HG02970 (cell line): ENCODE results near the gene ANO3.
"Not testable (repeated sequence)": the region's sequence is repeated elsewhere in the genome, so short reads cannot be mapped to it uniquely, and the experiment has no call there.

Experiments
- ATAC-seq: cut with Tn5 transposase; IDR thresholded peaks from one replicate; pipeline ENCODE4 v1.9.1; 2021; ENCODE audit warnings: mild to moderate bottlenecking, moderate library complexity, moderate number of reproducible peaks; ENCODE audit not compliant: unreplicated experiment, low FRiP score

Gene ANO3

DNA sequence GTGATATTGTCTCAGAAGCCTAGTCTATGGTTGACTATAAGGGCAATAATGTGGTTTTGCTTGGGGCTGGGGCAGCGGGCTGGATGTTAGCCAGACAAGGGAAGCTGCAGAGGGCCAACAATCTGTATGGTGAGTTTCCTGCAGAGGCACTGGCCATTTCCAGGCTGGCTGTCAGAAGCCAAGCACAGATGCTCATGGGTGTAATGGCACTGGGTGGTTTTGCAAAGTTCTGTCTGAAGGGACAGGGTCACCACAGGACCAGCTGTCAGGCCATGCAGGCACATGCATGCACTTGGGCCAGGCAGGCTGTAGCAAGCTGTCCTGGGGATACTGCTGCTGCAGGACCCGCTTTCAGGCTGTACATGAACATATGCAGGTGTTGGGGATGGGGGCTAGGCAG is 281.8 kb downstream of the ANO3 start:
- ATAC-seq = no peak

DNA sequence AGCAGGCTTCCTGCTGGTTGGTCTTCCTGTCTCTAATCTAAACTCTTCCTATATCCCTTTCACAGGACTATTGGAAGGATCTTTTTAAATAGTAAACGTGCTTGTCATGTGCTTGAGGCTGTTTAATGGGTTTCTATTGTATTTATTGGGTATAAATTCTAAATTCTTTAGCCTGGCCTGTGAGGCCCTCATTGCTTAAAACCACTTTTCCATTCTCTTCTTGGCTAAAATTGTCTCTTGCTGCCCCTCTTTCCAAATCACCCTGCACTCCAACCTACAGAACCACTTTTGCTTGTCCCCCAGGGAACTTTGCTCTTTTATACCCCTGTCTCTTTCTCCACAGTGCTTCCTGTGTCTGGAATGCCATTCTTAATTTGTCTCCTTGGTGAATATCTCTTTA is 286.5 kb downstream of the ANO3 start:
- no peak for ATAC-seq

DNA sequence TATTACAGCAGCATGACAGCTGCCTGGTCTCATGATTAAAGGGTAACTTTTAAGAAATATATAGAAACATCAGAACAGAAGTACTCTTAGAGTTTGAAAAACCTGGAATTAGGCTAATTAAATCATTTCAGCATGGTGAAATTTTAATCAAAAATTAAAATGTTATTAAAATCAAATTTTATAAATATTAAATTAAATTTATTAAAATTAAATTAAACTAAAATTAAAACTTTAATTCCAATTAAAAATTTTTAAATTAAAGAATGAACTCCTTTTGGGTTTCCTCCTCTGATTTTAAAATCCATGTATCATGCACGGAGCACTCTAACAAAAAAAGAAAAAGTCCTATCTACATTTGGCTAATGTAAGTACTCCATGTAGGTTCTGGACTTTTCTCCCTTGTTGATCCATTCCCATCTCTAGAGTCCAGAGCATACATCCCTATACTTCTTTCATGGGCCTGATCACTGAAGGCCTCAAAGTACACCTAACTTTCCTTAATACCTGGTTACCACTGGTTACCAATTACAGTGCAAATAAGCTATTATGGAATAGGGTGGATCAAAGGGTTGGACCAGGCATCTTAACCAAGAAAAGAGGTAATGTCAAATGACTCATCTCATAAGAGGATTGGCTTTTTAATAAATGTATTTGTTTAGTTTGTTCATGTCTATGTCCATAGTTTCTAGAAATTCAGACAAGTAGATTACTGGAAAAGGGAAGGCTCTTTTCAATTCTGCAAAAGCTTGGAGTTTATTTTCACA is 288.5 kb downstream of the ANO3 start:
- no peak for ATAC-seq

DNA sequence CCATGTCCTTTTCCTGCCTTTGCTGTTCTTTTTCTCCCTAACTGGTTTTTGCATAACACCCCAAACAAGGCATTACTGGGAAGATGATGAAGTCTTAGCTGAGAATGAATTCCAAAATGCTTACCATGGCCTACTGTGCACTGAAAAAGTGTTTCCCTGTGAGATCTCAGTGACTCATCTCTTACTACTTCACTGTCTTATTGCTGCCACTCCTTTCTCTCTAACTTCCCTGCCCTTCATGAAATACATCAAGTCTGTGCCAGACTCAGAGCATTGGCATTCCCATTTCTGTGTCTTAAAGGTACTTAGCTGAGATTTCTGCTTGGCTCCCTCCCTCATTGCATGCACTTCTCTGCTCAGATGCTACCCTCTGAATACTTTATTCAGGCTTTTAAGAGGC is 289.2 kb downstream of the ANO3 start:
- ATAC-seq = no peak

DNA sequence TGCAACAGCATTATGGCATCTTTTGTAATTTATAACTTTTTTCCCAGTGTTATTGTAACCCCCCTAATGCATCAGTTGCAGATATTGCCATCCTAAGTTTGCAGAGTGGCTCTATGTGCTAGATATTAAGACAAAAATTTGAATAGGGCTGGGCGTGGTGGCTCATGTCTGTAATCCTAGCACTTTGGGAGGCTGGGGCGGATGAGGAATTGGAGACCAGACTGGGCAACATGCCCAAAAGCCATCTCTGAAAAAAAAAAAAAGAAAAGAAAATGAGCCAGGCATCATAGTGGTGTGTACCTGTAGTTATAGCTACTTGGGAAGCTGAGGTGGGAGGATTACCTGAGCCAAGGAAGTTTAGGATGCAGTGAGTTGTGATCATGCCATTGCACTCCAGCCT is 290.3 kb downstream of the ANO3 start:
- no peak for ATAC-seq

DNA sequence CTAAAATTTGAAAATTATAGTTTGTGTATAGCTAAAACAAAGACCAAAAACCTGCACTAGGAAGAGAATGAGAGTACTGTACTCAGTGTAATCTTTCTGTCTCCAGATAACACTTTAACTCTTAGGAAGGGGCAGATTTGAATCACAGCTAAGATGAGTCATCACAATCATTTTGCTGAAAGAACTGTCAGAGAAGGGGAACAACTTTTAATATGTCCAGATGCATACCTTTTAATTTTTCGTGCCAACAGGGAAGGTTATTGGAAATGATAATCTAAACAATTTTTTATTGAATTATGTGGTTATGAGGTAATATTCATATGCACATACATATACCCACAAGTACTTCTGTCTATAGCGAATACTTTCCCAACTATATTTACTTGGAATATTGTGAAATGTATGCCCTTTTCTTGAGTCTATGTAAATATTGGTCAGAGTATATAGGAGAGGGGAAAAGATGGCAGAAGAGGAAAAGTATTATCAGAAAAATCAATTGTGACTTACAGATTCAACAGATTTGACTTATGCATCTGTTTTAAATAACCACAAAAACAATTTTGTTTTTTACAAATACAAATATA is 291.2 kb downstream of the ANO3 start:
- no peak for ATAC-seq

DNA sequence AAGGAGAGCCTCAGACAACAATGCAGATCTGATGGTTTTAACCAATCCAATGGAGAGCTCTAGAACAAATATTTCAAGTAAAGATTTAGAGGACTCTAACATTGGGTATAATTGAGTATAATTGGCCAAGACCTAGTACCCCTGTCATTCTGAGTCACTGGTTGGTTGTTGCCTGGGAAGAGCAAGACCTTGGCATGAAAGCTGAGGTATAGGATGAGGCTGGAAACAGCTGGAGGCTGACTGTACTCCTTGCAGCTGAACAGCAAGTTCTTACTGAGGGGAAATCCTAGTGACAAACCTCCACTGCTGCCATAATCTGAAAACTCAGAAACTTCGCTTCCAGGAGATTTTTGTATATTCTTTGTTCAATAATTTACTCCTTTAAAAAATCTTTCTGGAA is 294.4 kb downstream of the ANO3 start:
- ATAC-seq = no peak

DNA sequence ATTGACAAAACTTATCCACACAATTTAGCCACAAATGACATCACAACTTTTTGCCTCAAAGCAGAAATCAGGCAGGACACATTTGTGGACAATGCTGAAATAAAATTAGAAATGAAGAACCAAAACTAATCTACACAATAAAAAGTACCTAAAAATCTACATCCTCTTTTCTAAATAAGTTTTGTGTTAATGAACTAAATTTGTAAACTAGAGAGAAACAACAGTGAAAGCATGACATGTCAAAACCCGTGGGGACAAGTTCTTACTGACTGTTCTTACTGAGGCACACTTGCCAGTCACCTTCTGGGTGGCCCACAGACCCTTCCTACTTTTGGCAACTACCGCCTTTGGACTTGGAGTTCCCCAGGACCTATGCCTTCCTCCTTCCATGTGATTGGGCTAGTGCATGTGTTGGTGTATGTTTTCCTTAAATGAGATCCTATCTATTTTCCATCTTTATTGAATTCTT is 300.8 kb downstream of the ANO3 start:
- ATAC-seq = no peak

DNA sequence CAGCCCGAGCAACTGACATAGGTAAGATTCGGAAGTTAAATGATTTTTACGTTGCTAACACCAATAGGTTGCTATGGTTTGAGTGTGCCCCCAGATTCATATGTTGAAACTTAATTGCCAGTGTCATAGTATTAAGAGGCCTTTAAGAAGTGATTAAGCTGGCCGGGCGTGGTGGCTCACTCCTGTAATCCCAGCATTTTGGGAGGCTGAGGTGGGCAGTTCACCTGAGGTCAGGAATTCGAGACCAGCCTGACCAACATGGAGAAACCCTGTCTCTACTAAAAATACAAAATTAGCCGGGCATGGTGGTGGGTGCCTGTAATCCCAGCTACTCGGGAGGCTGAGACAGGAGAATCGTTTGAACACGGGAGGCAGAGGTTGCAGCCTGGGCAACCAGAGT is 311.4 kb downstream of the ANO3 start:
- ATAC-seq = not testable (repeated sequence)

DNA sequence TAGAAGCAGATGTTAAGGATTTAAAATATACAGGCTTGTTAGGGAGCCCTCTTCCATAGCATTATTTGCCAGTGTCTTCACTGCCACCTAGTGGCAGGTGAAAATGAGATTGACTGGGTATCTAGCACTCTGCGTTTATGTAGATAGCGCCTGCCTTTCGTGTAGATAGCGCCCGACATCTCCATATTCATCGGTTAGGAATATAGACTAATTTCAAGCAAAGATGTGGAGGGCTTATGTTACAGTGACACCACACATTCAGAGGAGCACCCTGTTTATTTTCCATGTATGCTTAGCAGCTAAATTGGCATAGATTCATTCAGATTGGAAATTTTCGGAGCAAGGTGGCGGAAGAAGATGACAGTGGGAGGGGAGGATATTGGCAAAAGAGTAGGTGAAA is 318.0 kb downstream of the ANO3 start:
- peak; percentile 82 for ATAC-seq

DNA sequence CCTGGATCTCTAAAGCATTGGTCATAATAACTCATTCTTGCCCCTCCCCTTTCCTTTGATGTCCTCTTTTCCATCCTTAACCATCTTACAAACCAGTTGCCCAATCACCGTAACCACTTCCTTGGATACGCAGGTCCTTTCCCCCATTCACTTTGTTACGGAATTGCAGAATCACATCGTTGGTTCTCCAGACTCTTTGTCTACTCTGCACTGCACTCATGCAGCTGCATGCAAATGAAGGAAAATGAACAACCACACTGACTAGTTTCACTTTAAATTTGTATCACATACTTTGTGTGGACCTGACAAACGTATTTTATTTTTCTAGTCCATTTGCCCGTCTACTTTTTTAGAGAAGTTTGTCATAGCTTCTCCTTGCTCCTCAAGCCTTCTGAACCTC is 320.0 kb downstream of the ANO3 start:
- ATAC-seq = no peak

DNA sequence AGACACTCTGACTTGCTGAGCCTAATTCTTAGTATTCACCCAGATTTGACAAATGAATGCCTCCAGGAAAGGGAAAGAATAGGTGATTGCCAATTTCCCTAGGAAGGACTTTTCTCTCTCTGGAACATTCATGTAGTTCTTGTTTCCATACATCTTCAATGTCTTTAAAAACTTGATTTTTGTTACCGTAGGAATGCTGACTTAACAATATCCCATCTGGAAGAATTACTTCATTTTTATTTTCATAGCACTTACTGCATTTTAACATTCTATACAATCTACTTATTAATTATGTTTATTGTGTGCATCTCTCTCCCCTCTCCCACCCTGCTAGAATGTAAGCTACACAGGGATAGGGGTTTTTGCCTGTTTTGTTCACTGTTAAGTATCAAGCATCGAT is 323.4 kb downstream of the ANO3 start:
- ATAC-seq = no peak

DNA sequence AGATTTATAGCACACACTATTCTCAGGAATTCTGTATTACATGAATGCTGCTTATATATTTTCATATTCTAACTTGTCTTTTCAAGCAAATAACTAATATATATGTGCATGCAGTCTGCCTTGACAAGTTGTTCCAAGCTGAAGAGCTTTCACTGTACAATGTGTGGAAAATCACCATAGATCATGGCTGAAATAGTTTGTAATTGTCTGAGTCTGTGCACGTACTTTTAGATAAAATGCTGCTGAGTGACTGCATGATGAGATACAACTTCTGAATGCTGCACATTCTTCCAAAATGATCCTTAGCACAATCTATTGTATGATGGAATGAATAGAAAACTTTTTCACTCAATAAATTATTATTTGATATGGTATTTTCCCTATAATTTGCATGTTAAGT is 331.0 kb downstream of the ANO3 start:
- ATAC-seq = no peak

DNA sequence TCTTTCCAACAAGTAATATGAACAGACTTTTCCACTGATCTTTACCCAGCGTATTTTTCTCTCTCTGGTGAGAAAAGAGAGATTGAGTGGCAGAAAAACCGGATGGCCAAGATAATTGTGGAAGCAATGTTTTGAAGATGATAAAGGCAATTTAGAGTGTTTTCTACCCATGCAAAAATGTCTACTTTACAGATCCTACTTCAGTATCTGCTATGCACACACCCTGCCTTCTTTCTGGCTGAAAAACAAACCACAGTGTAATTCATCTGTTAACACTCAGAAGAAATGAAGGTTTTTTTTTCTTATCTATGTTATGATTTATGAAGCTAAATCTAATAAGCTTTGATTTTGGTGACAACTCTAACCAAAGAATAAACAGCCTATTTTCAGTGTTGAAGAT is 333.1 kb downstream of the ANO3 start:
- no peak for ATAC-seq

DNA sequence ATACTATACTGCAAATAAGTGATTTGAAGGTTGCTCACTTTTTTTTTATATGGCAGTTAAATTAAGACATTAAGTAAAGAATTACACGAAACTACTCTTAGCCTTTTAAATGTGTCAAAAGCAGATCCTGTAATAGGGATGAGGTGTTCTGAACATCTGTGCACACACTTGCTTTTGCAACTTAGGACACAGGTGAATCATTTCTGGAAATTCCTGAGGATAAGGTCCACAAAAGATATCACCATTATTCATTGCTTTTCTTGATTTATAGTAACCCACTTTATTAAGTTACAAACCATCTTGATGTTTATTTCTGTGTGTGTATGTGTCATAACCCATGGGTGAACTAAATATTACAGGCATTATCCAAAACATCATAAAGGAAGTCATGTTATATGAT is 334.0 kb downstream of the ANO3 start:
- no peak for ATAC-seq

DNA sequence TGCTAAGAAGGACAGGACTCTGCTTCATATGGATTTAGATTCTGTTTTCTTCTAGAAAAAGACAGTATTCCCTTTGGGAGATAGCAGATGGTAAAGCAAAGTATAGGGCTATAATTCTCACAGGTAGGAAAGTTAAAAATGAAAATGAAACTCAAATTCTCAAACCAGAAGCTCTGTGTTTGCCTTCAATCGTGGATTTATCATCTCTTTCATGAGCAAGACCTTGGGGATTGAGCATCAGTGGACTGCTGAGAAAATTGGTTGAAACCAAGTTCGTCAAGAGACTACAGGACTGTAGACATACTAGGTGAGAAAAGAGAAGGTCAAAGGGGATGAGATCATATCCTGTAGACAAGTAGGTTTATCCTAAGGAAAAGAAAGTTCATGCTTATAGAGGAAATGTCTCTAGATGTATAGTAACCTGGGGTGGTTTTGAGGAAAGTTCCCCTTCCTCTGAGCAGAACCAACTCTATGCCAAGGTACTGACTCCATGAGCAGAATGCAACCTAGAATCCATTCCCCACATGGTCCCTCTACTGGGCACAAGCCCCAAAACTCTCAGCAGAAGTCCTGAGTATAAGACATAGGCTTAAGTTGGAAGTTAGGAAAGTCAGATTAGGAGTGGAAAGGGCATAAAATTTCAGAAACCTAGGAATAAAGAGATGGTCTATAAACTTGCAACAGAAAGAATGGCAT is 343.5 kb downstream of the ANO3 start:
- ATAC-seq = no peak

DNA sequence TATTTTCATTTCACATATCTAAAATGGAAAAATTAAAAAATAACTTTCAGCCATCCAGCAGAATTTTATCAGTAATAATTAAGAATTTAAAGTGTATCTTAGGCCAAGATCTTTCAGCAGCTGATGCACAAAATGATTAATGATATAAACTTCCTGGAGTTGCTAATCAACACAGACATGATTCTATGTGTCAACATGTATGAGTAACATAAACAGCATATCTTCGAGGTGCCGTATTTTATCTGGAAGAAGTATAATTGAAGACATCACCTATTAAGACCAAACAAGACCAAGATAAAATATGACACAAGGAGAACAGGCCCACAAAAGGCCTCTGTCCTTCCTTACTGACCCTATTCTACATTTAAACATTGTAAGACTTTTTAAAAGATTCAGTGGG is 344.7 kb downstream of the ANO3 start:
- ATAC-seq = no peak

DNA sequence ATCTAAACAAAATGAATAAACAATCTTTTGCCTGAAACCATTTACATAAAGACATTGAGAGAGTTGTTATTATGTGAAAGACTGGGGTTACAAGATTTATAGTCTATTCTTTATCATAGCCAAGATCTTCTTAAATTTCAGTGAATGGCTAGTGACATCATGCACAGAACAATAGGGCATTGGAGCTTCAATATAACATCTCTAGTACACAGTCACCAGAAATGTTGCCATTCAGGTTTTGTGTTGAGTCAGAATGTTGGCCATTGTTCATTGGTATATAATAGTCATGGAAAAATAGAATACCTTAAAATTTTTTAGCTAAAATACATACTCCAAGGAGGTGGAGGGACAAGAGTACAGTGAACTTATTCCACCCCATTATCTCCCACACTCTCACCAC is 345.6 kb downstream of the ANO3 start:
- no peak for ATAC-seq

DNA sequence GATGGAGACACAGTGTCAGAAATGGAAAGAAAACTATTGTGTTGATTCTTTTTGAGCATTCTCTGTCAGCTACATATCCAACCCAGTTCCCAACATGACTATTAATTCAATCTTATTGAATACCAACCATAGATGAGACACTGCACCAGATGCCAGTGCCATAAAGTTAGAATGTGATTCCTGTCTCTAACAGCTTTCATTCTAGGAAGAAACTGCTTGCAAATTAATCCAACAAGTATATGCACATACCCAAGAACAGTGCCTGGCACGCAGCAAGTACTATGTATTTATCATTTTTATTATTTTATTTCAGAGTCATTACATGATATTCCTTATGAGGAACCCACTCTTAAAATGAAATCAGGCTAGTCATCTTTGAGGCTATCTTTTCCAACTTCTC is 355.4 kb downstream of the ANO3 start:
- ATAC-seq = no peak

DNA sequence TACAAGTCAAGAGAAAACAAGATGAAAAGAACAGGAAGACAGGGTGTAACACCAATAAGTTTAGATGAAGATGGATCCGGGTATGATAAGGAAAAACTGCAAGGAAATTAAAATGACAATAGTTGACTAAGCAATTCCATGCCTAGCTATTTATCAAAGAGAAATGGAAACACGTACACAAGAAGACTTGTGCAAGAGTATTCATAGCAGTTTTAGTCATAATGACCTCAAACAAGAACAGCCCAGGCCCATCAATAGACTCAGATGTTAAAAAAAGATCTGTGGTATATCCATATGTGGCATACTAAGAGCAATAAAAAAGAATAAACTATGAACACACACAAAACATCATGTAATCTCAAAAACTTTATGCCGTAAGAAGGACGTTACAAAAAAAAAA is 356.8 kb downstream of the ANO3 start:
- ATAC-seq = no peak

DNA sequence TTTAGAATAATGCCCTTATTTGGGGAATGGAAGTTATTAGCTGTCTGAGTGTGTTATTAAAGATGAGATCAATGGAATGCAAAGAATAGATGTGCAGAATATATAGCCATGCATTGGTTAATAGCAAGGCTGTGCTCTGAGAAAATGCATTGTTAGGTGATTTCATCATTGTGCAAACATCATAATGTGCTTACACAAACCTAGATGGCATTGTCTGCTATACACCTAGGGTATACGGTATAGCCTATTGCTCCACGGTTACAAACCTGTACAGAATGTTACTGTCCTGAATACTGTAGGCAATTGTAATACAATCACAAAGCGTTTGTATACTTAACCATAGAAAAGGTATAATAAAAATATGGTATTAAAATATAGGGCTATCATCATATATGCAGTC is 364.4 kb downstream of the ANO3 start:
- ATAC-seq = no peak

DNA sequence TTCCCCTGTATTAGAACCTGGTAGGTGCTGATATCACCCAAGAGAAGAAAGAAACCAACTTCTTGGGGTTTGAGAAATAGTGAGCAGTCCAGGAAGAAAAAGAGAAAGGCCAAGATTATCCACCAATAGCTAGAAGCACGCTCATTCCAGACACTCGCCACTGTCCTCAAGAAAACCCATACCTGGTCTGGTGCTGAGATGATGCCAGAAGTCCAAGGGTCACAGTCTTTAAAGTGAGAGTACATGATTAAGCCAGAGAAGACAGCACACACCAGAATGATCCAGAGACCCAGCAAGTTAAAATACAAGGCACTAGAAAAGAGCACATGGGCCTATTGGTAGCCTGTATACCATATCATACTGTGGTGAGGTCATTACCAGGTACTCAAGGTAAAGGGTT is 366.3 kb downstream of the ANO3 start:
- ATAC-seq = no peak
